GM15510 (cell line): ENCODE data around the gene NNT.

Source experiments
- POLR2A ChIP-seq: IDR thresholded peaks from 3 replicates; pipeline ENCODE4 v1.6.1; 2011; ENCODE audit warnings: borderline replicate concordance; ENCODE audit not compliant: insufficient read length; ENCODE audit errors: extremely low read depth

The NNT gene

DNA sequence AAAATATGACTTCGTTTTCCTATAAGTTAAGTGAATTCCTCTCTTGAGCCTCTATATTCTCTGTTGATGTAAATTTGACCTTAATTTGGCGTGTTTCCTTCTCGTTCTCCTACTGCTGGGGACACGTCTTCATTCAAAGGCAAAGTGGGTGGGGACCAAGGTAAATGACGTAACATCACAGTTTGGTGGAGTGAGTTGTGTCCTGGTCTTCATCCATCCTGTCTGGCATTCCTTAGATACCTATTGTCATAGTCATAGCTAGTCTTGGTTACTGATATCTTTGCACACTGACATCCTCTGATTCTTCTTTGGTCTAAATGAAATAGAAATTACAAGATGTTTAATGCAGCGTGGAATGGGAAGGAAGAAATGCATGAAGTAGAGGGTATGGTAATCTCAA is 108.5 kb downstream of the NNT start:
- TF ChIP-seq POLR2A, result no peak

DNA sequence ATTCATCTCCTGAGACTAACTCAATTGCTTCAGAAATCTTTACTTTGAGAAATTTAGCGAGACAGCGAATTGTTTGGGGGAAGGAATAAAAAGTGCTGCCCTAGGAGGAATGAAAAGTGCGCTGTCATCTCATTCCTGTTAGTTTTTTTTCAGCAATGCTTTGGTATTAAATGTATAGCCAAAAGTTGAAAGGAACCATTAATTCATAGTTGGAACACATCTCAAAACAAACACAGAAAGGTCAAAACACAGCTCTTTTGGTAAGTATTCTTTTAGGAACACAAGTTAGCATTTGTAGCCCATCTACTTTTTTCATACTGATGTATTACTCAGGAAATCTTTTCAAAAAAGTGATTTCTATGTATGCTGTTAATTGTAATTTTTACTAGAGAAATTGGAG is 109.1 kb downstream of the NNT start:
- TF ChIP-seq POLR2A, result no peak

DNA sequence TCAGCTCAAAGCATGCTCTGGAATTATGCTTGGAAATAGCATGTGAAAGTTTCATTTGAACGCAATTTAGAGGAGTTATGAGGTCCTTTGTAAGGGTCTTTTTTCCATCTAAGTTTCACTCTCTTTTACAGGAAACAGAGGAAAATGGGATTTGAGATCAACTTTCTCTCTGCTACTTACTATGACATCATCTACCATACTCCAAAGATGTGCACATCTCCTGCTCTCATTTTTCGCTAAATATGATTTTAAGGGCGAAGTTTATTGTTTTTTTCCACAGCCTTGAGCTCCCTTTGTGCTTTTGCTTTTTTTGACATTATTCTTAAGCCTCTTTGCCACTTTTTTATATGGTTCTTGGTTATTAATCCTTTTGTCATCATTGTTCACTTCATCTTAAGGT is 125.6 kb downstream of the NNT start:
- no peak for TF ChIP-seq POLR2A

DNA sequence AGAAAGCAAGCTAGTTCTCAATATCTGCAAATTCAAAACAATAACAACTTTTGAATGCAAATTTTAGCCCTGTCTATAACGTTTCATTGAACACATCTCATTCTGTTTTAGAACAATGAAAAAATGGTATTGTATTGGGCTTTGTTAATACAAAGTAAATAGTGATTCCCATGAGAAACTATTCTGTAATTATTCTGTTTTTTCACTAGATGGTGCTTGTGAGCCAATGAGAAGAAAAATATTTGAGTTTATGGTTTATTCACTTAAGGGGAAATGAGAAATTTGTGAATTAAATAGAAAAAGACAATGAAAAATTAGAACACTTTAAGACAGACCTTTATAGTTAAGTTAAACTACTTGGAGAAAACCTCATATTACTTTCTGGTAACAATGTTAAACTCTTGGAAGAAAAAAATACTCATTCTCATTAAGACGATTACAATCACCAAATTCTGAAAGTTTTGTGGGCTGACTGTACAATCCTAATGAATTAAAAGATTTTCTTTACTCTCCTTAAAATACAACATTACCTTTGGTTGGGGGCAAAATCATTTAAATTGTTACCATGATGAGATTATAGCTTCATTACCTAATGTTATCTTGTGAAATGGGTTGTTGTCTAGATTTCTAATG is 127.0 kb downstream of the NNT start:
- no peak for TF ChIP-seq POLR2A

DNA sequence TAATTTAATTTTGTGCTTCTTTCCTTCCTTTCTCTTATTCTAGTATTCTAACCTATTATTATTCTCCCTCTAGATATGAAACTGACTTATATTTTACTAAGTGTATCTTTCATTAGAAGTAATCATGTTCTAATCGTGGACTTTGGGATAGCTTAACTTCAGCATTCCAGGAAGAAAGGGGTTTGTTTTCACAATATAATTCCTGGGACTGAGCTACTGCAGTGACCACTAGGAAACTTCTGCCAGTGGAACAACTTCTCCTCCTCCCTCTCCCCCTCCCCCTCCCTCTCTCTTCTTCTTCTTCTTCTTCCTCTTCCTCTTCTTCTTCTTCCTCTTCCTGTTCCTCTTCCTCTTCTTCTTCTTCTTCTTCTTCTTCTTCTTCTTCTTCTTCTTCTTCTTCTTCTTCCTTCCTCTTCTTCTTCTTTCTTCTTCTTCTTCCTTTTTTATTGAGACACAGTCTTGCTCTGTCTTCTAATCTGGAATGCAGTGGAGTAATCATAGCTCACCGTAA is 127.9 kb downstream of the NNT start:
- TF ChIP-seq POLR2A, result no peak

DNA sequence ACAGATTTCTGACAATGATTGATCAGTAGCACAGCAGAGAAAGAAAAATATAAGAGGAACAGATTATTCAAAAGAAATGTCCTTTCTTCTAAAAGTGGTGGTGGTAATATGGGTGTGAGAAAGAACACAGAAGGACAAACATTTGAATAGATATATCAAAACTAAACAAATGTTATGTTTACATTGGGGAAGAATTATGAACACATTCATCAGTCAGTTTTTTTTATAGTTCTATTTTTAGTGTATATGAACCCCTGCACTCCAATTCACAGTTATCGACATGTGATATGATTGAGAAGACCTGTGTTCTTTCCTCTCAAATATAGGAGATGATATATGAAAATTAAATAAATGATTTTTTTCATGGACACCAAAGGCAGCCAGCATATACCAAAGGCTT is 128.6 kb downstream of the NNT start:
- TF ChIP-seq POLR2A, result no peak

DNA sequence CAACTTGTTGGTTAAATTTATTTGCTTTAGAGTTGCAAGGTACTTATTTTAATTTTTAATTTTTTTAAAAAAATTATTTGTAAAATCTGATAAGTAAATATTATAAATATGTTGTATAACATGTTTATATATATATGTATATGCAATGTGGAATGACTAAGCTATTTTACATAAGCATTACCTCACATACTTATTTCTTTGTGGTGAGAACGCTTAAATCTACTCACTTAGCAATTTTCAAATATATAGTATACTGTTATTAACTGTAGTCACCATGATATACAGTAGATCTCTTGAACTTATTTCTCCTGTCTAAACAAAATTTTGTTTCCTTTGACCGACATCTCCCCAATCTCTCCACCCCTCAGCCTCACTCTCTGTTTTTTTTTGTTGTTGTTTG is 147.8 kb downstream of the NNT start:
- TF ChIP-seq POLR2A, result no peak

DNA sequence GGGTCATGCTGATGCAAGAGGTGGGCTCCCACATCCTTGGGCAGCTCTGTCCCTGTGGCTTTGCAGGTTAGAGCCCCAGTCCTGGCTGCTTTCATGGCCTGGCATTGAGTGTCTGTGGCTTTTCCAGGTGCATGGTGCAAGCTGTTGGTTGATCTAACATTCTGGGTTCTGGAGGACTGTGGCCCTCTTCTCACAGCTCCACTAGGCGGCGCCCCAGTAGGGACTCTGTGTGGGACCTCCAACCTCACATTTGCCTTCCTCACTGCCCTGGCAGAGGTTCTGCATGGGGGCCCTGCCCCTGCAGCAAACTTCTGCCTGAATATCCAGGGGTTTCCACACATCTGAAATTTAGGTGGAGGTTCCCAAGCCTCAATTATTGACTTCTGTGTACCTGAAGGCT is 150.1 kb downstream of the NNT start:
- no peak for TF ChIP-seq POLR2A
